HG03095 (cell line): ENCODE results near the gene TMEM108.

Source experiments
- ATAC-seq: cut with Tn5 transposase; IDR thresholded peaks from one replicate; pipeline ENCODE4 v1.9.1; 2021; ENCODE audit warnings: moderate library complexity; ENCODE audit not compliant: unreplicated experiment

The TMEM108 gene

DNA sequence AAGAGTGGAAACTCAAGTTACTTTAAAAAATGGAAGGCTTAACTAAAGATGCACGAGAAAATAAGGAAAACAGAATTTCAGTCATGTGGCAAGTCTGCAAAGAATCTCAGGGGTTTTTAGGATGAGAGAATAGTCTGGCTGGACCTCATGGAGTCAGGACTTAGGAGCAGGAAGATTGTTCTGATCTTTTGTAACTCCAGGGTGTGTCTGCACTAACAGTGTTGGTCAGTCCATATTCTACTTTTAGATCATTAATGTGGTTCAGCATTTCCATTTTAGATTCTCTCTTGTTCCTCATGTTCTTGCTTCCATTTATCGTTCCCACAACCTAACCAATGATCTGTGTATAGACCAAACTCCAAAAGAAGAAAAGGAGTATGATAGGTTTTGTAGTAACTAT is 15.3 kb downstream of the TMEM108 start:
- ATAC-seq, result no peak

DNA sequence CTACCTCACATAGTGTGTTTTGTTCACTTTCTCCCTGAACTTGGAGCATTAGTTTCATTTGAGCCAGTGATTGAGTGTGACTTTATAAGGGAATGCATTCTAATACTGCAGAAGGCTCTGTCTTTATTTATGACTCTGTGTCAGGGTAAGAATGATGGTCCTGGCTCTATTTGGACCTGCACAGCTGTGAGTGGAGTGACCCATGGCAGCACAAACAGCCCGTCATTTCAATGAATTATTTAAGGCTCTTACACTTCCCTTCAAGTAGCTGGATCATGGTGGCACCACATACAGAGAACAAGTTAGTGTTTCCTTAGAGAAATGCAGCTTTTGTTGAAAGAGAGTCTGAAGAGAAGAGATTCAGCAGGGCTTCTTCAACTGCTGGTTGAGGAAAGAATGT is 16.4 kb downstream of the TMEM108 start:
- ATAC-seq, result no peak

DNA sequence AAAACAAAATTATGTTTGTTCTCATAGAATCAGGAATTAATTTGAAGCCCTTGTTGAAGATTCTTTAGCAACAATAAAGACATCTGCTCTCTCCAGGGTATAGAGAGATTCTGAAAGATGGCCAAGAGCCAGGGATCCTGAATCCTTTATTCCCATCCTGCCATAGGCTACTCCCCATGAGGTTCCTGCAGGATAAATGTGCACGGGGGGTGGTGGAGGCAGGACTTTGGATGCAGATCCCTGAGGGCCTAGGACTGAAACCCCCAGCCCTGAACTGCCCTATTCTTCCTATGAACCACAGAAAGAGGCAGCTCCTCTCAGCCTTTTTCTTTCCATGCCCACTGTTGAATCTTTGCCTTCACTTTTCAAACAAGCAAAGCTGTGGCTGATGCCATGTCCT is 17.1 kb downstream of the TMEM108 start:
- ATAC-seq, result no peak

DNA sequence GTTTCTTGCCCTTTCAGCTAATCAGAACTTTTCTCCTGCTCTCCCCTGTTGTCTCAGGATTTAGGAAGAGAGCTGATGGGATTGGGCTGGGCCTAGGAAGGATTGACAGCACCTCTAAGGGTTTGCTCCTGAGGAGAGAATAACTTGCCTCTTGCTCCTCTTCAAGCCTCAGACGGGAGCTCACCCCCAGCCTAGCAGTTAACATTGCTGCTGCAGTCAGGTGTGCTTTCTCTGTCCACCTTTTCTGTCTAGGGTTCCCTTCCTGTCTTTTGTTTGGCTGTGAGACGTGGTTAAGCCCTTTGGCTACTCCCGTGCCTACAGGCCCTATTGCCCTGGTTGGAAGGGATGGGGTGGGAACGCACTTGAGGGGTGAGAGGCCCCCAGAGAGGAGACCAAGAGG is 20.1 kb downstream of the TMEM108 start:
- no peak for ATAC-seq

DNA sequence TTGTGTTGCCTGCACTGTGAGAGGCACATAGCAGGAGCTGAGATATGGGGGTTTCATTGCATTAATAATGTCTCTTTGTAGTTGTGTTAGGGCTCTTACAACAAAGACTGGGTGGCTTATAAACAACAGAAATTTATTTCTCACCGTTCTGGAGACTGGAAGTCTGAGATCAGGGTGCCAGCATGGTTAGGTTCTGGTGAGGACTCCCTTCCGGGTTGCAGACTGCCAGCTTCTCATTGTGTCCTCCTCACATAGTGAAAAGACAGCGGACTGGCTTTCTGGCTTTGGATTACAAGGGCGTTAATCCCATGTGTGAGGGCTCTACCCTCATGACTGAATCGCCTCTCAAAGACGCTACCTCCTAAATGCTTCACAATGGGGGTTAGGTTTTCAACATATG is 20.6 kb downstream of the TMEM108 start:
- ATAC-seq, result no peak

DNA sequence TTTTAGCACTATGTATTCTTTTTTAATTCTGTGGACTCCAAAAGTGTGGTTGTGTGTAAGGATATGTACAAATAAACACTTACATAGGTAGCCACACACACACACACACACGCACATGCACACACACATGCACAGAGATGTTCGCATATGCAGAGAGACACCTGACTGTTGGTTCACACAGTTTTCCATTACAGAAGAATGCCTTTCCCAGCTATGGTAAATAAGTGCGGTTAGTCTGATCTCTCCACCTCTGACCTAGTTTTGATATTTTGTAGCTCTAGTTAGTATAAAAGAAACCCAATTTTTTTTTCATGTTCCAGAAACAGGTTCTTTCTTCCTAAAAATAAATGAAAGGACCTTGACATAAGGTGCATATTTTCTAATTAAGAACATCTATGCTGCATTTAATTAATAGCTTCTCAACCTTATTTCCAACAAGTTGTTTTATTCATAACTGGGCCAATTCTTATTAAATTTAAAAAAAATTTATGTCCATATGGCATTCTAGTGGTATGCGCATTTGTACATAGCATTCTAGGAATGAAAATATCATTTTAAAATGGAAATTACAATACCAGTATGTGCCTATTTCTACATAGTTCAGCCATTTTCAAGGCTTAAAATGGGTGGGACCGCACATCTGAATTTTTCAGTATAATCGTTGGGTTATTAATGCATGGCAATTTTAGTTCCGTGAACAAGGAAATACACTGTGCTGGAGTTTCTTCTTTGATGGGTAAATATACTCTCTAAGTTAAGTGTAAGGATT is 27.2 kb downstream of the TMEM108 start:
- ATAC-seq, result no peak

DNA sequence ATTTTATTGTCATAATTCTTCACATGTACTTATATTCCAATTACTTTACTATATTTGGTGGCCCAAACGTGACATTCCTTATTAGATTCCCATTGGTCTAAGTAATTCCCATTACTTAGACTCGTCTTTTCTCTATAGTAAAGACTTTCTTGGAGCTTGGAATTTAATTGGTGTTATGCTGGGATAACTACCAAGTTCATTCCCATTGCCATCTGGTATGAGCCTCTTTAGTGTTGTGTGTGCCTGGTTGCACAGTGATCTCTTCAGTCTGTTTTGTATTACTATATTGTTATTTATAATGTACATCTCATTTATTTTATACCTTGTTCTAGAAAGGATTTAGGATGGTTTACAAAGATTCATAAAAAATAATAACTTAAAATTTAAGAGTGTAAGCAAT is 27.8 kb downstream of the TMEM108 start:
- ATAC-seq, result no peak

DNA sequence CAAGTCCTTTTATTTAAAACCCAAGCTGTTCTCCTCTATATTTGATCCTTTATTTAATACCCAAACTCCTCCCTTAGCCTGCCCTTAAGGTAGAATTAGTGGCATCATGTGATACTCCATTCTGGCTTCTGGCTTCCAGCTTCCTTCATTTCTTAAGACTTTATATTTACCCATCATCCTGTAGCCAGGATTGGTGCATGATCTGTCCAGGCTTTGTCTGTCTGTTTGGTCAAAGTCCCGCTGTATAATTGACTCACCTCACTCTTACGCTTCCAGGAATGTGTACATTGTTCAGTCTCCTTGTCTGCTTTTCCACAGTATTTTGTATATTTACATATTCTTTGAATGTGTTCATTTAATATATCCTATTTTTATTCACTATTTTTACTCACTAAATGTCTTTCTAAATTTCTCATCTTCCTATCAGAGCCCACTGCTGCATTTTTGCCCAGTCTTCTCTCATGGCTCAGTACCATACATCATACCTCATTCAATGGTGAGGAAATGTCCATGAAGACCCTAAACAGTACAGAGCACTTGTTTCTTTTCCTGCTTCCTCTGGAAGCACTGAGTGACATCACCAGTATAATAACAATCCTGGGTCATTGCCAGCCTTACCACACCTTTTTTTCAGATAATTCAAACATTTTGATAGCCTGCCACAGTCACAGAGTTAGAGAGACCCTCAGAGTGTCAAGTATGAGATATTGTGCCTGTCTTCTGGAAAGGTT is 31.5 kb downstream of the TMEM108 start:
- no peak for ATAC-seq

DNA sequence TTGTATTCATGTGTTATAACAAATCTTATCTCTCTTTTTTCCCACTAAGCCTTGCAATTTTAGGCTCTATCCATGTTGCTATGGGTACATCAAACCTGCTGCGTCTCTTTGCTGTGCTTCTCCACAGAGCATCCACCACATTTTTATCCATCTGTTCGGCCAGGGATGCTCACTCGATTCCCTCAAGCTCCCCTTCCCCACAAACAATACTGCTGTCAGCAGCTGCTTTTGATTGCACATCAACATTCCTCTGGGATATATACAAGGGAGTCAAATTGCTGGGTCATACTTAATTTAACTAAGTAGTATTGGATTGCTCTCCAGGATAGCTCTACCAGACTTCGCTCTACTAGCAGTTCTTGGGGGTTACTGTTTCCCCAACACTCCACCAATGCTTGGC is 36.8 kb downstream of the TMEM108 start:
- ATAC-seq, result no peak

DNA sequence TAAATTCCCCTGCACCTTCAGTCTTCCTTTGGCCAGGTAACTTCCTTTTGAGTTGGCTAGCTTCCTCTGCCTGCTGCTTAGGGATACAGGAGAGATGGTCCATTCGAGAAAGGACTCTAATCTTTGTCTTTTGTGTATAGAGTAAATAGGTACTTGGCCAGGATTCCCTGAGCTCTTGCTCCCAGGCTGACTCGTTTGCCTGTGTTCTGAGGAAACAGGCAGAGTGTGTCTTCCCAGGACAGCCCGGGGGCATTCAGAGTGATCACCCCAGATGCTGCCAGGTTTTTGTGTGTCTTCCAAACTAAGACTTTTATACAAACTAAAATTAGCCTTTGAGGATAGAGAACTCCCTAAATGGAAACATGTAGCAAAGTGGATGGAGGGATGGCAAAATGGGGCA is 39.5 kb downstream of the TMEM108 start:
- ATAC-seq, result no peak

DNA sequence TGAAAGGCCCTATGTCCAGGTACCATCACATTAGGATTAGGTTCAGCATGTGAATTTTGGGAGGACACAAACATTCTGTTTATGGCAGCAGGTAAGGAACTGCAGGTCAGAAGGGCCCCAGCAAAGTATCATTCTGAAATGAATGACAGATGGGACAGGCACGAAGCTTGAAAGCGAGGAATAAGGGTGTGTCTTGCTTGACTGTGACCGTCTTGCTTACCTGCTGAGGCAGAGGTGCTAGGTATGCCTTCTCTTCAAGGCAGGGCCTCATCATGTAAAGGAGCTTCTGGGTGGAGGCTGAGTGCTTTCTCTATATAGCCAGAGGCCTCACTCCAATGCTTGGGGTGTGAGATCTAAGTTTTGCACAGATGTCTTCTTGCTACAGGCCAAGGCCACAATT is 41.4 kb downstream of the TMEM108 start:
- ATAC-seq, result no peak

DNA sequence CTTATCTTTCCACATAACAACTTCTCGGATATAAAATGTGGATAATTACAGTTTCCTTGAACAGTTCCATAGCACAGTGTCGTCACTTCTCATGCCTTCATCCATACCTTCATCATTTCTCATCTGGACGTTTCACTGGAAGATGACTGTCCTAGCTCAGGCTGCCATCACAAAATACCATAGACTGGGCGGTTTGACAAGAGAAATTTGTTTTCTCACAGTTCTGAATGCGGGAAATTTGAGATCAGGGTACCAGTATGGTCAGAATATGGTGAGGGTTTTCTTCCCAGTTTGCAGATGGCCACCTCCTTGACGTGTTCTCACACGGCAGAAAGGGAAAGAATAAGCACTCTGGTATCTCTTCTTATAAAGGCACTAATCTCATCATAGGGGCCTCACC is 42.8 kb downstream of the TMEM108 start:
- no peak for ATAC-seq

DNA sequence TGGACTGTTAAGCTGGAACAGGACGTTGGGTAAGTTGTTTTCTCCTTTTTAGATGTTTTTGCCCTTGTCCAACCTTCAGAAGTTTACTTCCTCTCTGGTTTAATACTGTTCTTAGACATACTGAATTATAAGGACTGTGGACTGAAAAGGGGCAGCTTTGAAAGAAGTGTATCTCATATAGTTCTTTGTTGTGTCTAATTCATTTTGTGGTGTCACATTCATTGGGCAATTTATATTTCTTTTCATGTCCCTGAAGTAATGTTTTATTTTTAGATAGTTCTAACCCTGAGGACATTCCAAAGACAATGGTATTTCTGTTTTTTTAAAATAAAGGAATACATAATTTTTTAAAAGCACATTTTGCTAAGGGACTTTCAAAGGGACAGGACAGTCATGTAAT is 45.2 kb downstream of the TMEM108 start:
- no peak for ATAC-seq

DNA sequence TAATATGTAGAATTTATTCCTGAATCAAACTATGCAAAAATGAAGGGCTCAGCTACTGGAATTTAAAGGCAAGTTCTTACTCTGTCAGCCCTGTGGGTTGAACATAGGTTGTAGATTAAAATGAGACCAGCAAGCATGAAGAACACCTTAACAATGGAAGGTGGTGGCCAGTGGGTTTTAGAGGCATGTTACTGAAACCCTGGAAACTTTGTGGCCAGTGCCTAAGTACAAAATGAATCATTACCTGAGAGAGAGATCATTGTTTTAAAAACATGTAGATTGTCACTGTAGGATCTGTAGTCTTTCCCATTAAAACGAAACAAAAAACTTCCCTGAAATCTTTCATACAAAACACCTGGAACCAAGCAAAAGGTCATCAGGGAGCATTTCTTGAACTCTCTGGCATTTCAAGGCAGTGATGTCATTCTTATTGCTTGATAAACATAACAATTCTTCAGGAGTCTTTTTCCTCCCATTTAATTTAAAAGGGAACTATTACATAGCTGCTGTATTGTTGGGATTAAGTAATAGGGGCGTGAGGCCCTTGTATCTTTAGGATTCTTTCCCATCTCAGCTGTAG is 51.8 kb downstream of the TMEM108 start:
- no peak for ATAC-seq

DNA sequence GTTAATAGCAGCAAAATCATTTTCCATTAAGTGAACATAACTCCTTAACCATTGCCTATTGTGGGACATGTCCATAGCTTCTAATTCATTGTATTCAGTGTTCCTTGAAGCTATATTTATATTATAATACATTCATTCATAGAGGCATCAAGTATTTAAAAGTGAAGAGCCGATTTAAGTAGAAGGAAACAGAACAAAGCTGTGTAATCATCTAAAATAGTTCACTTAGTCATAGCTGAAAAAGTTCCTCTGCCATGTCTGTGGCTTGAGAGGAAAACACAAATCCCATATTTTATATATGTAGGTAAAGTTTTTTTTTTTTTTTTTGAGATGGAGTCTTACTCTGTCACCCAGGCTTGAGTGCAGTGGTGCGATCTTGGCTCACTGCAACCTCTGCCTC is 54.5 kb downstream of the TMEM108 start:
- ATAC-seq, result no peak

DNA sequence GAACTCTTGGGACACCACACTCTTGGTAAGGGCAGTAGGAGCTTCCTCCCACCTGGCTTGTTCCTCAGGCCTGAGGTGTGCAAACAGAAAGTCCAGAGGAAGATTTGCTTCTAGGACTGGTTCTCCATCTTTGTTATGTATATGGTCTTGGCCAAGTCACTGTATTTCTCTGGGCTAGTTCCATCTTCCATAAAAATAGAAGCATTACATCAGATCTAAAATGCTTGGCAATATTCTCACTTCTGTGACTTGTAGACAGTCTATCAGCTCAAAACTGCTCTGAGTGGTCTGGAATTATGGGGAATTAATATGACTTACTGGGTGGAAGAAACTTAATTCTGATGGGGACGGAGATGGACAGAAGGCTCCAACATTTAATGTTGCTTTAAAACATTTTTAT is 55.2 kb downstream of the TMEM108 start:
- ATAC-seq, result no peak

DNA sequence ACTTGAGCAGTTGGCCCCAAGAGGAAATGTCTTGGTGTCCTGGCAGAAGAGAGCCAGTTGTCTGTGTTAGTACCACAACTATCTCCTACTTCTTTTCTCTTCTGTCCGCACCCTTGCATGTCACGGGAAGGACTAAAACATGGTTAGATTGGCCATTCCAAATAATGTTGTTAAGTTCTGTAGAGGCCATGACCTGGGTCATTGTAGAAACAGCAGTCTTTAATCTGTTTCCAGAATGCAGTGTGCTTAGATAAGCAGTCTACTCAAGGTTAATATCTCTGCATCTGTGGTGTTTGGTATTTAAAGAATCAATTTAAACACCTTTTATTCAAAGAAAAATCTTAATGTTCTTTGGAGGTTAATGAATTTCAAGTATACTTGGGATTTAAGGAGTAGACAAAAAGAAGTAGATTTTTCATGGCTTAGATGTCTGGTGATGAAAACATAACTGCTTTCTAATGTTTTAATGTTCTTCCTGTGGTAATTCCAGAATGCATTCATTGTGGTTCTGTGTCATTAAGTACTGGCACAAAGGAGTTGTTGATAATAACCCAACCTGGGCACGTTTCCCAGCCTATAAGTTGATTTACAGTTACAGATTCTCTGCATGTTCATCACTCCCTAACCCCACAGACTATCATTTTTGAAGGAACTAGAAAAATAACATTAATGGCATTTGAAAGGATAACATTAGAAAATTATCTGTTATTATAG is 58.9 kb downstream of the TMEM108 start:
- no peak for ATAC-seq

DNA sequence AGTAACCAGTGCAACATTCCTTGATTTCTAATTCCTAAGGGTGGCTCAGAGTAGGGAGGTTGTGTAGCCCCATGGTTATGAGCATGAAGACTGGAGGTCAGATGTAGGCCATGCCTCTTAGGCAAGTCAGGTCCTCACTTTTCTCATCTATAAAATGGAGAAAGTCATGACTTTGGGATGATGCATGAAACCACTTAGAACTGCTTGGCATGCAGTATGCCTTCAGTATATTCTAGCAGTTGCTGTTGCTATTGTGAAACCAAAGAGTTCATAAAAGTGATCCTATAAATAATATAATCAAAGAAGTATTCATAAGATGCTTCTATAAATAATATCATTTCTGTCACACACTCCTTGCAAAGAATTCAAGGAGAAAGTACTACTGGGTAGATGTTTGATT is 65.5 kb downstream of the TMEM108 start:
- ATAC-seq, result no peak

DNA sequence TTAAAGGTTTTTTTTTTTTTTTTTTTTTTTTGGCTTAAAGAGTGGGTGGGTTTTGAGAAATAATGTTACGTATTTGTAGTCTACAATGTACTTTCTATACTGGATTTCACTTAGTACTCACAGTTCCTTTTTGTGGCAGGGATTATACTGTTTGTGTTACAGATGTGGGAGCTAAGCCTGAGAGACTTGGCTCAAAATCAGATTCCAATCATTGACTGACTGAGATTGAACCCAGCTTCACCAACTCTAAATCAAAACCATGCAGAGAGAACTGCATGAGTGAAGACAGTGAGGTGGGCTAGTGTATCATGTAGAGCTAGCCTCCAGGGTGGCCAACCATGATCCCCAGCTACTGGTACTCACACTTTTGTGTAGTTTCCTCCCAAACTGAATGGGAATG is 68.0 kb downstream of the TMEM108 start:
- no peak for ATAC-seq

DNA sequence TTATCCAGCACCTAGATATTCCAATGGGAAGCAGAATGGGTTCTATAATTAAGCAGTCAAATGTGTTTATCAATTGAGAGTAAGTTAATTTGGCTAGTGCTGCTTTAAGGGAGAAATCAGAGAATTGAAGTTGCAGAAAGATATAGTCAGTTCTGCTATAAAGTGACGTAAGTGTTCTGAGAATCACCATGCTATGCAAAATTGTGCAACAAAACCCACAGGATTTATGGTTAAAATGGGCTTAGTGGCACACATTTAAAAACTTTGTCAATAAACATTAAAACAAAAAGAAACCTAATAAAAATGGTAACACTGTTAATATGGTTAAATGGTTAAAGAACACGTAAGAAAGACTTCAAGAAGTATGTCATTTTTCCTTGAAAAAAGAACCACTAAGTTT is 74.5 kb downstream of the TMEM108 start:
- ATAC-seq, result no peak

DNA sequence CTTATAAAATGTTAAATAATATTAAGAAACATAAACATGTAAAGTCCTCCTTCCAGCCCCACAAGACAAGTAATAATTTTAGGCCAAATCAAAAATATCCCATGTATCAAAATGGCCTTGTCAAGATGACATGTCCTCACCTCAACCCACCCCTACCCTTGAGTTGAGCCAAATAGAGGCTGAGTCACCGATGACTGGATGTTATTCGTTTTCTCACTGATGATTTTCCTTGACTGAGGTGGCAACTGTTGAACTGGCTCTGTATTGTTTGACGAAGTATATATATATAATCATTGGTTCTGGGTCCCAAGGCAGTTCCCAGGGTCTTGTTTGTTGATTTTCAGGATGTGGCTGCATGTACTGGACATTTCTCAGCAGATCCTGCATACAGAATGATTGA is 75.3 kb downstream of the TMEM108 start:
- ATAC-seq, result no peak
